Loucy (cell line): Measurements from ENCODE around the gene WWC1.
"Not testable (repeated sequence)": the region's sequence is repeated elsewhere in the genome, so short reads cannot be mapped to it uniquely, and the experiment has no call there.

ENCODE experiments used
- H2AFZ ChIP-seq: fragments of 200-600 bp; sonication (generic); 2 replicates; pipeline ENCODE4 v1.6.0; 2016; ENCODE audit warnings: antibody characterized with exemption, mild to moderate bottlenecking, low read length, moderate library complexity
- H3F3A ChIP-seq: fragments of 200-600 bp; 2 replicates; pipeline ENCODE4 v1.6.0; 2016; ENCODE audit warnings: antibody characterized with exemption, low read depth, mild to moderate bottlenecking
- H3K27me3 ChIP-seq: fragments of 200-600 bp; sonication (generic); 2 replicates; pipeline ENCODE4 v1.6.1; 2014; ENCODE audit warnings: low read length, mild to moderate bottlenecking; ENCODE audit not compliant: insufficient read depth, poor library complexity, severe bottlenecking
- H3K36me3 ChIP-seq: fragments of 200-600 bp; sonication (generic); 2 replicates; pipeline ENCODE4 v1.6.1; 2016; ENCODE audit warnings: low read length; ENCODE audit not compliant: insufficient read depth
- H3K4me1 ChIP-seq: fragments of 200-600 bp; sonication (generic); 2 replicates; pipeline ENCODE4 v1.5.1; 2014; ENCODE audit warnings: low read length, mild to moderate bottlenecking; ENCODE audit not compliant: insufficient read depth, poor library complexity, severe bottlenecking
- H3K4me2 ChIP-seq: fragments of 200-600 bp; sonication (generic); 2 replicates; pipeline ENCODE4 v1.6.0; 2014; ENCODE audit warnings: antibody characterized with exemption, low read length, low read depth, mild to moderate bottlenecking; ENCODE audit not compliant: poor library complexity, severe bottlenecking
- H3K4me3 ChIP-seq: fragments of 200-600 bp; sonication (generic); 2 replicates; pipeline ENCODE4 v1.5.1; 2014; ENCODE audit warnings: low read length, mild to moderate bottlenecking, mixed read lengths; ENCODE audit not compliant: poor library complexity, severe bottlenecking
- H3K79me2 ChIP-seq: fragments of 200-600 bp; sonication (generic); 2 replicates; pipeline ENCODE4 v1.6.1; 2014; ENCODE audit warnings: low read length; ENCODE audit not compliant: insufficient read depth
- H3K9ac ChIP-seq: fragments of 200-600 bp; sonication (generic); 2 replicates; pipeline ENCODE4 v1.6.0; 2014; ENCODE audit warnings: mild to moderate bottlenecking, low read depth, low read length, moderate library complexity; ENCODE audit not compliant: poor library complexity, severe bottlenecking
- H3K9me2 ChIP-seq: fragments of 200-600 bp; sonication (generic); replicated peaks from 2 replicates; pipeline ENCODE4 v1.6.1; 2016; ENCODE audit warnings: low read depth, low read length, mixed read lengths
- H3K9me3 ChIP-seq: fragments of 200-600 bp; sonication (generic); 2 replicates; pipeline ENCODE4 v1.6.1; 2014; ENCODE audit warnings: mild to moderate bottlenecking, antibody characterized with exemption, low read length, low read depth; ENCODE audit not compliant: insufficient read depth
- H4K20me1 ChIP-seq: fragments of 200-600 bp; sonication (generic); 2 replicates; pipeline ENCODE4 v1.6.0; 2014; ENCODE audit warnings: antibody characterized with exemption, low read length, mild to moderate bottlenecking; ENCODE audit not compliant: insufficient read depth, poor library complexity, severe bottlenecking
- CTCF ChIP-seq: fragments of 200-600 bp; sonication (generic); conservative IDR thresholded peaks from 2 replicates; pipeline ENCODE4 v1.5.1; 2014; ENCODE audit warnings: mild to moderate bottlenecking, antibody characterized with exemption, low read length
- EZH2phosphoT487 ChIP-seq: fragments of 200-600 bp; IDR thresholded peaks from 2 replicates; pipeline ENCODE4 v1.6.1; 2018; ENCODE audit warnings: antibody characterized with exemption, mild to moderate bottlenecking, moderate library complexity, borderline replicate concordance

WWC1 gene

GRCh38 chr5:168434001-168434400 is 142.6 kb downstream of the WWC1 start:
- Histone ChIP-seq H3K9me3 (no peaks in the 10 kb centered on the region), H3K4me2 (no peak overlapping the region), H3K4me1 (no peaks in the 10 kb centered on the region), H3K9me2 (no peaks in the 10 kb centered on the region), H3K9ac (no peak overlapping the region), H4K20me1 (no peaks in the 10 kb centered on the region), H3F3A (no peaks in the 10 kb centered on the region), H3K36me3 (no peaks in the 10 kb centered on the region), H3K79me2 (no peaks in the 10 kb centered on the region), H3K4me3 (no peak overlapping the region), H3K27me3 (no peaks in the 10 kb centered on the region), H2AFZ (no peak overlapping the region)
- TF ChIP-seq EZH2phosphoT487 (no peak), CTCF (no peak)

- Histone ChIP-seq H3K27me3 (no peaks in the 10 kb centered on the region), H3K4me3 (no peak overlapping the region), H3F3A (no peaks in the 10 kb centered on the region), H3K36me3 (no peaks in the 10 kb centered on the region), H3K4me1 (no peaks in the 10 kb centered on the region), H3K9me3 (no peaks in the 10 kb centered on the region), H3K79me2 (no peaks in the 10 kb centered on the region), H3K4me2 (no peak overlapping the region), H4K20me1 (no peaks in the 10 kb centered on the region), H3K9ac (no peak overlapping the region), H3K9me2 (no peaks in the 10 kb centered on the region), H2AFZ (no peak overlapping the region)
- no peak for TF ChIP-seq EZH2phosphoT487
- TF ChIP-seq CTCF: no peak
Measured at GRCh38 chr5:168434746-168435321, 143.4 kb downstream of the WWC1 start.

GRCh38 chr5:168435340-168435739 is 143.9 kb downstream of the WWC1 start:
- not testable (repeated sequence) for H3K9ac ChIP-seq, H4K20me1 ChIP-seq, H3K9me2 ChIP-seq, H3K9me3 ChIP-seq, H3K4me2 ChIP-seq, H3K4me3 ChIP-seq, H3K79me2 ChIP-seq, H3K36me3 ChIP-seq, H3K4me1 ChIP-seq, H2AFZ ChIP-seq, H3F3A ChIP-seq, H3K27me3 ChIP-seq

- no peaks in the 10 kb centered on the region for H3K4me1 ChIP-seq
- no peak overlapping the region for H3K9ac ChIP-seq
- H3K36me3 ChIP-seq: no peaks in the 10 kb centered on the region
- H3F3A ChIP-seq: no peaks in the 10 kb centered on the region
- no peak overlapping the region for H3K4me2 ChIP-seq
- H3K4me3 ChIP-seq: no peak overlapping the region
- H3K79me2 ChIP-seq: no peaks in the 10 kb centered on the region
- no peak for TF ChIP-seq CTCF
- no peak for TF ChIP-seq EZH2phosphoT487
- H2AFZ ChIP-seq: no peak overlapping the region
- no peaks in the 10 kb centered on the region for H4K20me1 ChIP-seq
- no peaks in the 10 kb centered on the region for H3K9me2 ChIP-seq
- H3K27me3 ChIP-seq: no peaks in the 10 kb centered on the region
- H3K9me3 ChIP-seq: no peaks in the 10 kb centered on the region
Measured at GRCh38 chr5:168438349-168438748, 146.9 kb downstream of the WWC1 start.
